Activated naive CD4-positive, alpha-beta T cell treated with anti-CD3 and anti-CD28 coated beads, Interleukin-2, amount 50 U/mL, for 24 hours (primary cell): ENCODE measurements around the gene ISY1.

ENCODE experiments used
- H3K27ac Mint-ChIP-seq: one replicate; pipeline ENCODE4 v1.8.0; 2021; ENCODE audit warnings: mild to moderate bottlenecking, mixed read lengths
- H3K27me3 Mint-ChIP-seq: one replicate; pipeline ENCODE4 v1.8.0; 2021; ENCODE audit warnings: mixed read lengths
- H3K36me3 Mint-ChIP-seq: one replicate; pipeline ENCODE4 v1.8.0; 2021; ENCODE audit warnings: mixed read lengths
- H3K4me1 Mint-ChIP-seq: one replicate; pipeline ENCODE4 v1.8.0; 2021; ENCODE audit warnings: mixed read lengths
- H3K4me3 Mint-ChIP-seq: one replicate; pipeline ENCODE4 v1.8.0; 2021; ENCODE audit warnings: mild to moderate bottlenecking, mixed read lengths
- H3K9me3 Mint-ChIP-seq: one replicate; pipeline ENCODE4 v1.8.0; 2021; ENCODE audit warnings: mixed read lengths

ISY1 gene

DNA sequence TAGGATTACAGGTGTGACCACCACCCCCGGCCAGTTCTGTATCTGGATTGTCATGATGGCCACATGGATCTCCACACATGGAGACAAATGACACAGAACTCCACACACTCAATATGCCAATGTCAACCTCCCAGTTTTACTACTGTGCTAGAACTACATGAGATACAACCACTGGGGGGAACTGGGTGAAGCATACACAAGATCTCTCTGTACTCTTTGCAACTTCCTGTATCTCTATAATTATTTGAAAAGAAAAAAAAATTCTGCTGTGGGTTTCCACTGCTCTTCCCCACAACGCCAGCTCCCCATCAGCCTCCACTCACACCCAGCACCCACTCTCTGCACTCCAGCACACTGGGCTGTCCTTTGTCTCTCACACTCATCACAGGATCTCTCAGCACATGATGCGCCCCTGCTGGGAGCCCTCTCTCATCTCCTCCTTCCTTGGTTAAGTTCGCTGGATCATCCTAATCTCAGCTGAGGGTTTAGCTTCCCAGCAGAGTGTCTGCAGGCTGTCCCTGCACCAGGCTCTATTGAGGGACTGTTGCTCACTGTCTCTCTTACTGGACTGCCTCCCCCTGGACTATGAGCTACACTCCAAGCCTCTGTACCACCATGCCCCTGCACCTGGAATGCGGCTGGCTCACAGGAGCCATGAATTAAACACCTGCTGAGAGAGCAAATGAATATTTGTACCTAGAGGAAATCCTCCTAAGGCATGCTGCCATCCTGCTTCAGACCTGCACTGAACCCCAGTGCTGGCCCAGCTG is 28.6 kb downstream of the ISY1 start:
- H3K9me3 Mint-ChIP-seq = no peaks in the 10 kb centered on the region
- peaks cover 16% of the 10 kb centered on the region for H3K36me3 Mint-ChIP-seq
- H3K4me3 Mint-ChIP-seq = no peak overlapping the region

GRCh38 chr3:129131465-129132088 is 29.3 kb downstream of the ISY1 start:
- H3K27me3 Mint-ChIP-seq = no peaks in the 10 kb centered on the region
- H3K36me3 Mint-ChIP-seq = peaks cover 18% of the 10 kb centered on the region
- peak overlapping the region; percentile 39 for H3K27ac Mint-ChIP-seq
- no peak overlapping the region for H3K4me3 Mint-ChIP-seq
- H3K9me3 Mint-ChIP-seq = no peaks in the 10 kb centered on the region
- H3K4me1 Mint-ChIP-seq = peaks cover 27% of the 10 kb centered on the region

More for the DNA sequence above, 28.6 kb downstream of the ISY1 start:
- Mint-ChIP-seq H3K4me1 (peaks cover 24% of the 10 kb centered on the region), H3K27me3 (no peaks in the 10 kb centered on the region), H3K27ac (peak overlapping the region; percentile 46)

- H3K36me3 Mint-ChIP-seq = peaks cover 18% of the 10 kb centered on the region
- no peak overlapping the region for H3K27ac Mint-ChIP-seq
- H3K27me3 Mint-ChIP-seq = no peaks in the 10 kb centered on the region
- peaks cover 27% of the 10 kb centered on the region for H3K4me1 Mint-ChIP-seq
- no peak overlapping the region for H3K4me3 Mint-ChIP-seq
- H3K9me3 Mint-ChIP-seq = no peaks in the 10 kb centered on the region
Observed at GRCh38 chr3:129130291-129130813, 30.5 kb downstream of the ISY1 start.

DNA sequence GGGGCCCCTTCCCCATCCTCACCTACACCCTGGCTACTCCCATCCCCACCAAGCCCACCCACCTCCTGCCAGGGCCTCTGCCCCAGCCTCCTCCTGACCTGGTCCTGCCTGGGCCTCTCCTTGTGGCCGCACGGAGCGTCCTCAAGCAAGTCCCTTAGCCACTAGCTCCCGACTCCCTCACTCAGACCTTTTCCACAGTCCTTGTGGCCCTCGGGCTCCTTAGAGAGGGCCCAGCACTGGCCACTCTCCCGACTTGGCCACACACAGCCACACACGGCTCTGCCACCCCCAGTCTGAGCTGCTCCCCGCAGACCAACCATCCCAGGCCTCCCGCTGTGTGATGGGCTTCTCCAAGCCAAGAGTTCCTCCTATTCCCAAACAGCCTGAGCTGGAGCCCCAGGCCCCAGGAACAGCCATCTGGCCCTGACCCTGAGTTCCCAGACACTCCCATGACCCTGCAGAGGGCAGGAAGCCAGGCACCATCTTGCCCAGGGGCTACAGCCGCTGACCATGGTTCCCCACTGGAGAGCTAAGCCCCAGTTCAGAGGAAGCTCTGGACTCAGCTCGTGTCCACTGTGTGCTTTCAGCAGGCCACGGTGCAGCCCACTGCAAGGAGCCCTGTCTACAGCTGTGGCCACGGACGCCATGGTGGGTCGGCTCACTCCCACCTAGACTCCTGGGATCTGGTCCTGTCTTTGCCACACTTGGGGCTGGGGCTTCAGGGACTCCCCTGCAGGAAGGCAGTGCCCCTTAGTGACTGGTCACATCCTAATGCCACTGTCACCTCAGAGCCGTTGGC is 32.3 kb downstream of the ISY1 start:
- no peaks in the 10 kb centered on the region for H3K9me3 Mint-ChIP-seq
- H3K27ac Mint-ChIP-seq = no peak overlapping the region
- peaks cover 16% of the 10 kb centered on the region for H3K36me3 Mint-ChIP-seq
- no peaks in the 10 kb centered on the region for H3K27me3 Mint-ChIP-seq
- no peak overlapping the region for H3K4me3 Mint-ChIP-seq
- H3K4me1 Mint-ChIP-seq = peaks cover 27% of the 10 kb centered on the region

GRCh38 chr3:129126726-129127280 is 34.1 kb downstream of the ISY1 start:
- Mint-ChIP-seq H3K4me1 (peaks cover 22% of the 10 kb centered on the region), H3K9me3 (no peaks in the 10 kb centered on the region), H3K36me3 (peaks cover 12% of the 10 kb centered on the region), H3K27me3 (no peaks in the 10 kb centered on the region), H3K27ac (peak overlapping the region; percentile 38), H3K4me3 (no peak overlapping the region)

DNA sequence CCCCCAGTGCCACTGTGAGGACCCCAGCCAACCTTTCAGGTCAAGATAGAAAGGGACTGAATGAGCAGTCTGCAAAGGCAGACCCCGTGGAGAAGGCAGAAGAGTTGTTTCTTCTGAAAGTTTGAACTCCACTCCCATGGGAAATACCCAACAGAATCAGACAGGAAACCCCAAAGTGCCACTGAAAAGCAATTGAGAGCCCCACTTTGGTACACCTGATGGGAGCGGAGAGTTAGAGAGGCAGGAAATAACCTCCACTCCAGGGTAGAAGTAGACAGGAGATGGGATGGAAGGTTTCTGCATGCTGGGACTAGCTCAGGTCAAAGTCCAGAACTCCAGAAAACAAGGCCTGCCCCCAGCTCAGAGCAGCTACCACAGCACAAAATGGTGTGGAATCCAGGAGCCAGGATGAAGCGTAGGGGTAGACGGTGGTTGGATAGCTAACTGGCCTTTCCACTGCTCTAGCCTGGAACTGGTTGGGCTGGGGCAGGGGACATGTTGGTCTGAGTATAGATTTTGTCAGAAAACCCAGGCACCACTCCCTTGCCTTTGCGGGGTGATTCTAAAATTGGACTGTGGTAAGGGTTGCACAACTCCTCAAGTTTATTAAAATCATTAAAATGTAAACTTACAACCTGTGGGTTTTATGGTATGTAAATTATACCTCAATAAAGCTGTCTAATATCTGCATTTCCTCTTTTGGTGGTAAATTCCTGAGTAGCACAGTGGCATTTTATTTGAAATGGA is 37.4 kb downstream of the ISY1 start:
- Mint-ChIP-seq H3K4me1 (peaks cover 28% of the 10 kb centered on the region), H3K36me3 (peaks cover 3% of the 10 kb centered on the region), H3K27ac (peak overlapping the region; percentile 85), H3K4me3 (peak overlapping the region; percentile 19), H3K9me3 (no peaks in the 10 kb centered on the region), H3K27me3 (no peaks in the 10 kb centered on the region)

GRCh38 chr3:129122412-129123011 is 38.4 kb downstream of the ISY1 start:
- H3K4me3 Mint-ChIP-seq = peak overlapping the region; percentile 55
- H3K36me3 Mint-ChIP-seq = peaks cover 3% of the 10 kb centered on the region
- no peaks in the 10 kb centered on the region for H3K27me3 Mint-ChIP-seq
- H3K27ac Mint-ChIP-seq = peak overlapping the region; percentile 80
- peaks cover 38% of the 10 kb centered on the region for H3K4me1 Mint-ChIP-seq
- no peaks in the 10 kb centered on the region for H3K9me3 Mint-ChIP-seq

GRCh38 chr3:129121792-129122411 is 39.0 kb downstream of the ISY1 start, which contains the start of gene RAB43:
Gene RAB43 (minus strand): TSS chr3:129121804. CDS start chr3:129121489, 315 bp downstream.
- Mint-ChIP-seq H3K27ac (peak within 1 kb of the TSS; percentile 95), H3K9me3 (no peaks in the 10 kb centered on the region), H3K36me3 (peaks cover 1% of the 10 kb centered on the region), H3K27me3 (no peaks in the 10 kb centered on the region), H3K4me3 (peak within 1 kb of the TSS; percentile 98), H3K4me1 (peaks cover 41% of the 10 kb centered on the region)

GRCh38 chr3:129121016-129121791 is 39.7 kb downstream of the ISY1 start:
- Mint-ChIP-seq H3K27me3 (no peaks in the 10 kb centered on the region), H3K4me3 (peak overlapping the region; percentile 98), H3K27ac (peak overlapping the region; percentile 95), H3K9me3 (no peaks in the 10 kb centered on the region), H3K36me3 (peaks cover 2% of the 10 kb centered on the region), H3K4me1 (peaks cover 48% of the 10 kb centered on the region)

GRCh38 chr3:129120254-129121004 is 40.4 kb downstream of the ISY1 start:
- peaks cover 3% of the 10 kb centered on the region for H3K36me3 Mint-ChIP-seq
- peak overlapping the region; percentile 98 for H3K4me3 Mint-ChIP-seq
- peaks cover 54% of the 10 kb centered on the region for H3K4me1 Mint-ChIP-seq
- no peaks in the 10 kb centered on the region for H3K27me3 Mint-ChIP-seq
- H3K9me3 Mint-ChIP-seq = no peaks in the 10 kb centered on the region
- H3K27ac Mint-ChIP-seq = peak overlapping the region; percentile 95

DNA sequence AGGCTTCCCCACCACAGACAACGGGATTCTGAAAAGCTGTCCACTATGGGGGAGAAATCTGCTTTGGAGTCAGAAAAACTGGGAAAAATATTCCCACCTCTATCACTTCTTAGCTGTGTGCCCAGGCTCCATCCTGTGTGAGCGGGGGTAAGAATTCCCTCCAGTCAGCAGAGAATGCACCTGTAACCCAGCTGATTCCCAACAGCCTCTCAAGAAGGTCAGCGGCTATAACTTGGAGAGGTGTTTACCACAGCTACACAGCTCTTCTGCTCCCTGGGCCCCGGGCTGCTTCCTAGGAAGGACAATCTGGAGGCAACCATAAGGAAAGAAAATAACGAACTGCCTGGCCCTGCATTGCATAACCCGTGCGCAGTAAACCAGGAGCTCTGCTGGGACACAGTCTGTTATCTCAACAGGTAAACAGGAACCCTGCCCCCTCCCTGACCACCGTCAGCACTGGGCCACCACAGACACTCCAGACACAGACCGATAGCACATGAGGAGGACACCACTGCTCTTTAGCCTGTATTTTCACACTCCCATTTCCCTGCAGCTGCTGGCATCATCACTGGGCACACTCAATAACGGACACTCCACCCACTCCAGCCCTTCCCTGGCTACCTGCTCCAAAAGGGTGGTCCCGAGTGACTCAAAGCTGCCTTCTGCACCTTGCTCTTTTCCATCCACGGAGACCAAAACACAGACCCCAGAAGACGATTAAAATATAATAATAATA is 41.3 kb downstream of the ISY1 start:
- no peaks in the 10 kb centered on the region for H3K9me3 Mint-ChIP-seq
- peak overlapping the region; percentile 95 for H3K27ac Mint-ChIP-seq
- H3K36me3 Mint-ChIP-seq = peaks cover 4% of the 10 kb centered on the region
- peak overlapping the region; percentile 98 for H3K4me3 Mint-ChIP-seq
- H3K27me3 Mint-ChIP-seq = no peaks in the 10 kb centered on the region
- H3K4me1 Mint-ChIP-seq = peaks cover 61% of the 10 kb centered on the region

GRCh38 chr3:129118745-129119144 is 42.1 kb downstream of the ISY1 start:
- H3K27ac Mint-ChIP-seq = peak overlapping the region; percentile 95
- peak overlapping the region; percentile 98 for H3K4me3 Mint-ChIP-seq

More at GRCh38 chr3:129118745-129119144, 42.1 kb downstream of the ISY1 start:
- Mint-ChIP-seq H3K9me3 (no peaks in the 10 kb centered on the region), H3K4me1 (peaks cover 69% of the 10 kb centered on the region), H3K36me3 (peaks cover 8% of the 10 kb centered on the region), H3K27me3 (no peaks in the 10 kb centered on the region)
